Mucosa of stomach (tissue), 1 donor: ENCODE results near the gene TNFSF11.

Experiments used
- H3K27me3 ChIP-seq: one replicate; pipeline ENCODE4 v1.7.0; 2013; ENCODE audit warnings: mild to moderate bottlenecking, low read length; ENCODE audit not compliant: control insufficient read depth, insufficient read depth
- H3K36me3 ChIP-seq: one replicate; pipeline ENCODE4 v1.7.0; 2013; ENCODE audit warnings: low read length; ENCODE audit not compliant: control insufficient read depth, insufficient read depth
- H3K4me1 ChIP-seq: one replicate; pipeline ENCODE4 v1.7.0; 2013; ENCODE audit warnings: mild to moderate bottlenecking, low read length; ENCODE audit not compliant: control insufficient read depth, insufficient read depth
- H3K4me3 ChIP-seq: one replicate; pipeline ENCODE4 v1.7.0; 2013; ENCODE audit warnings: low read length
- H3K9ac ChIP-seq: one replicate; pipeline ENCODE4 v1.7.0; 2013; ENCODE audit warnings: mild to moderate bottlenecking, low read length, moderate library complexity
- H3K9me3 ChIP-seq: one replicate; pipeline ENCODE4 v1.7.0; 2013; ENCODE audit warnings: mild to moderate bottlenecking, low read length, moderate library complexity; ENCODE audit not compliant: control insufficient read depth
- donor health status: Pancreatic carcinoma.

The TNFSF11 gene

DNA sequence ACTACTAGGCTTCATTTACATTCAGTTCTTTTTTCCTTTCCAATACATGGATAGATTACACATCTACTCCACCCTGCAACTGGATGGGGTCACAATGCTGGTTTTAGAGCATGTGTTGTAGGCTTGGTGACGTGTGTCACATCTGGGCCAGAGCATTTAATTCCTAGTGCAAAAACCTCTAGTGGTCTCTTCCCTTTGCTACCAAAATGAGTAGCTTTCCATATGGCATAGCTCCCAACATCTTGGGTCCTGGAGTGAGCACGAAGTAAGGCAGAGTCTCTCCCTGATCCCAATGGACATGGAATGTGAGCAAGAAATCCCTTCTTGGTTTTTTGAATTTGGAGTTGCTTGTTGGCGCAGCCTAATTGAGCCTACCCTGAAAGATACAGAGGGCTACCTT lies 51.7 kb downstream of the TNFSF11 start:
- Histone ChIP-seq H3K9ac (no peak overlapping the region), H3K4me3 (no peak overlapping the region), H3K36me3 (no peaks in the 10 kb centered on the region), H3K27me3 (no peaks in the 10 kb centered on the region), H3K9me3 (no peaks in the 10 kb centered on the region), H3K4me1 (no peaks in the 10 kb centered on the region)

DNA sequence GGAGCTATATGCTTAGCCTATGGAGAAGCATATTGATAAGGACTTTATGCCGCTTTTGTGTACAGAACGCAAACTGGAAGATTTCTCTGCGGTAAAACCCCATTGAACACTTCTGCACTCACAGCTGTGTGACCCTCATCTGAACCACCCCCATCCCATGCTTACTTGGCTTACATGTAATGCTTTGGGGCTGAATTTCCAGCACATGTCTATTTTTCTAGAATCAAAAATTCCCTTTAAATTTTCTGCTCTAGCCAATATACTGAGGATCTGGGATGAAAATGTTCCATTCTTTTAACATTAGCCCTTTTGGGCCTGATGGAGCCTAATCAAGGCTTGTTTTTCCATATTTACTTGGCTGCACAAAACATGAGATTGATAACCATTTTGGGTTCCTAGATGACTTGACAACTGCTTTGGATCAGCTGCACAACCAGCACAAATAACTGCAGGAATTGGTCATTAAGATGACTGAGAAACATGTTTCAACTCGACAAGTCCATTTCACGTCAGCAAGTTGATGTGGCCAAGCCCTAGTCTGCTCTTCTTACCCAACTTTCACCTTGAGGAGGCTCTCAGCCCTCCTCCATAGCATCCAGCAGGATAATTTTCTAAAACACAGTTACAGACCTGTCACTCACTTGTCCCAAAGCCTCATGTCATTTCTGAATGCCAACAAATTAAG lies 52.4 kb downstream of the TNFSF11 start:
- H3K9me3 ChIP-seq, result no peaks in the 10 kb centered on the region
- no peaks in the 10 kb centered on the region for H3K27me3 ChIP-seq

DNA sequence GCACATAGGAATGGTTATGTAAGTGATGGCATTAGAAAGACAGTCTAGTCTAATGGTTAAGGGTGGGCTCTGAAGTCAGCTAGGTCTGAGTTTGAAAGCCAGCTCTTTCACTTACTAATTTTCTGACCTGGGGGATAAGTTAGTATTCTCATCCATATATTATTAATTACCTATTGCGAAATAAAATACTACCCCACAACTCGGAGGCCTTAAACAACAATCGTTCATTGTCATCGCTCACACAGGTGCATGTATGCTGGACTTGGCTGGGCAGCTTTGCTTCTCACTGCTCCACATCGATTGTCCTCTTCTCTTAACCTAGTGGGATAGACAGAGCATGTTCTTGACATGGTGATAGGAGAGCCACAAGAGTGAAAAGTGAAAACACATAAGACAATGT lies 54.7 kb downstream of the TNFSF11 start:
- Histone ChIP-seq H3K36me3 (no peaks in the 10 kb centered on the region), H3K9ac (no peak overlapping the region), H3K4me1 (no peaks in the 10 kb centered on the region), H3K9me3 (no peaks in the 10 kb centered on the region), H3K4me3 (no peak overlapping the region), H3K27me3 (no peaks in the 10 kb centered on the region)

More for the DNA sequence above, 52.4 kb downstream of the TNFSF11 start:
- Histone ChIP-seq H3K9ac (no peak overlapping the region), H3K36me3 (no peaks in the 10 kb centered on the region), H3K4me3 (no peak overlapping the region), H3K4me1 (no peaks in the 10 kb centered on the region)

DNA sequence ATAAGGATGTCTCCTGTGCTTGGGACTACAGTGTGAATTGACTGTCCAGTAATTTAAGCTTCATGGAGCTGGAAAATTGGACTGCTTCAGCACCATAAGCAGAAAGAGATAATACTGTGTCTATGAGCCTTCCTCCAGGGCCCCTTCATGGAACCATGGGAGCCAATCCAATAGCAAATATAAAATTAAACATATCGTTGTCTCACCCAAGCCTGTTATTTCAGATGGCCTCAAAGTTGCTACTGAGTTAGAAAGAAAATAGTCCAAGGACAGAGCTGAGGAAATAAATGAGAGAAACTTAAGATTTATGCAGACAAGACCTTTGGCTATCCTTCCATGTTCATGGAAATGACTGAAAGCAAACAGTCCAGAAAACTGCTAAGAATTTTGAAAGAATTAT lies 57.2 kb downstream of the TNFSF11 start:
- H3K9me3 ChIP-seq, result no peaks in the 10 kb centered on the region
- H3K27me3 ChIP-seq, result no peaks in the 10 kb centered on the region
- no peaks in the 10 kb centered on the region for H3K4me1 ChIP-seq
- H3K36me3 ChIP-seq, result no peaks in the 10 kb centered on the region
- no peak overlapping the region for H3K4me3 ChIP-seq
- no peak overlapping the region for H3K9ac ChIP-seq

DNA sequence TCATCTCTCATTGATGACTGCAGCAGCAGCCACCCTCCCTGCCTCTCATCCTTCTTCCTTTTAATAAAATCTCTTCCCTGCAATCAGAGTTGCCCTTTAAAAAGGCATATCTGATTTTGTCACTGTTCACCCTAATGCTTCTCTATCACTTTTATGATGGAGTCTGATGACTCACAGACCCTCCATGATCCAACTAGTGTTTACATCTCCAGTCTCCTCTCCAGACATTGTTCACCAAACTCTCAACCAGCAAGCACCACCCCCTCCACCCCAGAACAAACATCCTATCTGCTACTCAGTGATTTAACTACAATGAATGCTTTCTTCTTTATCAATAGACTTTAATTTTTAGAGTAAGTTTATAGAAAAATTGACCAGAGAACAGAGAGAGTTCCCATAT lies 59.5 kb downstream of the TNFSF11 start:
- Histone ChIP-seq H3K9me3 (no peaks in the 10 kb centered on the region), H3K9ac (no peak overlapping the region), H3K4me3 (no peak overlapping the region), H3K4me1 (no peaks in the 10 kb centered on the region), H3K36me3 (no peaks in the 10 kb centered on the region), H3K27me3 (no peaks in the 10 kb centered on the region)

DNA sequence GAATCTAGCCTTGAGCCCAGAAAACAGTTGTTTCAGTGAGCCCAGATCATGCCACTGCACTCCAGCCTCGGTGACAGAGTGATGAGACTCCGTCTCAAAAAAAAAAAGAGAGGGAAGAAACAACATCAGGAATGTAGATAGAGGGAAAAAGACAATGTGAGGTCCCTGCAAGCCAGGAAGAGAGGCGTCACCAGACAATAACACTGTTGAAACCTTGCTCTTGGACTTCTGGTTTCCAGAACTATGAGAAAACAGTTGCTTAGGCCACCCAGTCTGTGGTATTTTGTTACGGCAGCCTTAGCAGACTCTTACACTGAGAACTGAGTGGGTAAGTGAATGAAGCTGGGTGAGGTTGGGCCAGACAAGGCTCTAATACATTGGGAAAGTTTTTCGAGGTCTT lies 64.1 kb downstream of the TNFSF11 start:
- H3K4me1 ChIP-seq, result no peaks in the 10 kb centered on the region
- no peaks in the 10 kb centered on the region for H3K36me3 ChIP-seq
- no peaks in the 10 kb centered on the region for H3K9me3 ChIP-seq
- no peak overlapping the region for H3K4me3 ChIP-seq
- H3K27me3 ChIP-seq, result no peaks in the 10 kb centered on the region
- no peak overlapping the region for H3K9ac ChIP-seq

DNA sequence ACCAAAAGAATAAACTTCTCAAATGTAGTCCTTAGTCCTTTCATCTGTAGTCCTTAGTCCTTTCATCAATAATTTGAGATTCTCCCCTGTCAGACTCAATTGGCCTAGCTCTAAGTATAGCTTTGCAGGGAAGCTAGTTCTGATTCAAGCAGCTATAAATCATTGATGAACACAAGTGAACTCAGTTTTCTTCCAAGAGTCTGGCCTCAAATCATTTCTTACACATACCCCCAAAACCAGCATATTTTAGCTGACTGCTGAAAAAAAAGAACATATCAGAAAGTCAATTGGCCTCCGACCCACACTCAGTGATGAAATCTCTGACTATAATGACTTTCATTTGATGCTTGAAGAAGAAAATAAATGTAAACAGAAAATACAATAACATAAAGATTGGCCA lies 64.9 kb downstream of the TNFSF11 start:
- Histone ChIP-seq H3K4me3 (no peak overlapping the region), H3K27me3 (no peaks in the 10 kb centered on the region), H3K4me1 (no peaks in the 10 kb centered on the region), H3K9me3 (no peaks in the 10 kb centered on the region), H3K36me3 (no peaks in the 10 kb centered on the region), H3K9ac (no peak overlapping the region)

DNA sequence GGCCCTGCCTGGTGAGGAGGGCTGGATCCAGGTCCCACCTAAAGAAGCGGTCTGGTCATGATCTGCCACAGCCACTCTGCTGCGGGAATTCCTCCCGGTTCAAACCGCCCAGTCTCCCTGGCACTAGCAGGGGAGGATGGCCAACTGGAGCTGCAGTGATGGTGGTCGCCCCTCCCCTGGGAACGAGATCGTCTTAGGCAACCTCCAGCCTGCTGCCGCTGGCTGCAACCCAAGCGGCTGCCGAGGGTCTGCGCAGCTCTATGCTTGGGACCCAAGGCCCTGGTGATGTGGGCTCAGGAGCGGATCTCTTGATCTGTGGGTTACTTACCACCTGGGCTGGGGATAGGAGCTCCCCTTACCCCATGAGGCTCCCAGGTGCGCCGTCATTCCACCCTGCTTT lies 69.1 kb downstream of the TNFSF11 start:
- Histone ChIP-seq H3K9me3 (no peaks in the 10 kb centered on the region), H3K9ac (no peak overlapping the region), H3K4me1 (no peaks in the 10 kb centered on the region)

DNA sequence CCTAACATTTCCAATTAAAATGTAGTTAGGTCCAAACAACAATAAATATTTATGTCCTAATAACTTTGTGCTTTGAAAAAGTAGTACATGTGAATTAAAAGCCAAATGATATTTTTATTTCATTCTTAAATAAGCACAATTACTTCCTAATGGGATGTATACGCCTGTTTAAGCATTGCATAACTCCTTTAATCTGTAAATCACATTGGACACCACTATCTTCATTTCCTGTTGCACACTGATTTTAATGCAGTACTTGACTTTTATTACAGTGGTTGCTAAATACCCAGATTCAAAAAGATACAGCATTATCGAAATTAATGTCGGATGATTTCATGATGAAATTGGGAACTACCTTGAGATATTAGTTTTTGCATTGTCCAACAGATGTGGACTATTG lies 70.9 kb downstream of the TNFSF11 start:
- Histone ChIP-seq H3K4me3 (no peak overlapping the region), H3K9ac (no peak overlapping the region), H3K4me1 (no peaks in the 10 kb centered on the region), H3K27me3 (no peaks in the 10 kb centered on the region), H3K36me3 (no peaks in the 10 kb centered on the region), H3K9me3 (no peaks in the 10 kb centered on the region)

More for the DNA sequence above, 69.1 kb downstream of the TNFSF11 start:
- H3K27me3 ChIP-seq, result no peaks in the 10 kb centered on the region
- no peak overlapping the region for H3K4me3 ChIP-seq
- no peaks in the 10 kb centered on the region for H3K36me3 ChIP-seq

DNA sequence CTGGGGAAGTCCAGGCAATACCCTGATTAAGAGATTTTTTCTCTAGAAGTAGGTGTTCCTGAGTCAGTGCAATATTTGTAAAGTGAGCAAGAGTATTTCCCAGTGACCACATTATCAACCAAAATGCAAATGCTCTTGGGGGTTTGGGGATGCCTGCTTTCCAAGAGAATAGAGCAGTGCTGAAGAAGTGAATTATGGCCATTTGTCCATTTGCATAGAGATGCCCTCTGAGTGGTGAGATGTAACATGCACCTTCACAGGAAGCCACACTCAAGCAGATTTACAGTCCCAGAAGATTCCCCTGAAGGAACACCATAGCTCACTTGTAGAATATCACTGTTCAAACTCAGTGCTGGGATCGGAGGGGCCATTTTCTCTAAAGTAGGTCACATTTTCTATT lies 71.8 kb downstream of the TNFSF11 start:
- Histone ChIP-seq H3K4me3 (no peak overlapping the region), H3K4me1 (no peaks in the 10 kb centered on the region), H3K36me3 (no peaks in the 10 kb centered on the region)

DNA sequence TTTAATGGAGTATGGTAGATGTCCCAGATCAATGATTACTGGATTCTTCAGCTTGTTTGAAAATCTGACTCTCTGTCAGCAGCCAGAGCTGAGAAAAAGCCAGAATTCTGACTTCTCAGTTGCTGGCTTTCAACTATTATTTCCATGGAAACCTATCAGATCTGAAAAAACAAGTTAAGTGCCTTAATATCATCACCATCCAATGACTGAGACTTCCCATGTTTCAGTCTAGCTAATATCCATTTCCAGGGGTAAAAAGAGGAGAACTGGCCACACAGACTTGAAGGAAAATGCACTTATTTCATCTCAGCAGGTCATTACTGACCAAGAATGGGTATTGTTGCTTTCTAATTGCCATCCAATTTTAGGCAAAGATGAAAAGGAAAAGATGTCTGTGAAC lies 75.2 kb downstream of the TNFSF11 start:
- no peak overlapping the region for H3K9ac ChIP-seq
- no peaks in the 10 kb centered on the region for H3K36me3 ChIP-seq
- no peaks in the 10 kb centered on the region for H3K4me1 ChIP-seq
- H3K27me3 ChIP-seq, result no peaks in the 10 kb centered on the region
- no peak overlapping the region for H3K4me3 ChIP-seq
- H3K9me3 ChIP-seq, result no peaks in the 10 kb centered on the region

More for the DNA sequence above, 71.8 kb downstream of the TNFSF11 start:
- no peak overlapping the region for H3K9ac ChIP-seq
- no peaks in the 10 kb centered on the region for H3K9me3 ChIP-seq
- H3K27me3 ChIP-seq, result no peaks in the 10 kb centered on the region

DNA sequence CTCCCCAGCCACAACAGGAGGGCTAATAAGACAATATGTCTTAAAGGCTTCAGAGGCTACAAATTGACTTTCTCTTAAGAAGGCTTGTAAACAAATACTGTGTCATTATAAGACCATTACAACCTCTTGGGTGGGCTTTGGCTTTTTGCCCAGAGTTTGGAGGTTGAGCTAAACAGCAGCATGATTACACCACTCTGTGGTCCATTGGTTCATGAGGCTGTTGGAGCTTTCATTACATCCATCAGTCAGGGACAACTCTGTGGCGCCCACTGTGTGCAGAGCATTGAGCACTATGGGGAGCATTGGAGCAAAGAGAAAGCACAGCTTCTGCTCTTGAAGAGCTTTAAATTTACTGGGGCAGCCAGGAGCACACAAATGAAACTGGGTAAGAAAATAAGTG lies 75.9 kb downstream of the TNFSF11 start:
- Histone ChIP-seq H3K4me3 (no peak overlapping the region), H3K9ac (no peak overlapping the region), H3K9me3 (no peaks in the 10 kb centered on the region), H3K27me3 (no peaks in the 10 kb centered on the region), H3K4me1 (no peaks in the 10 kb centered on the region), H3K36me3 (no peaks in the 10 kb centered on the region)

DNA sequence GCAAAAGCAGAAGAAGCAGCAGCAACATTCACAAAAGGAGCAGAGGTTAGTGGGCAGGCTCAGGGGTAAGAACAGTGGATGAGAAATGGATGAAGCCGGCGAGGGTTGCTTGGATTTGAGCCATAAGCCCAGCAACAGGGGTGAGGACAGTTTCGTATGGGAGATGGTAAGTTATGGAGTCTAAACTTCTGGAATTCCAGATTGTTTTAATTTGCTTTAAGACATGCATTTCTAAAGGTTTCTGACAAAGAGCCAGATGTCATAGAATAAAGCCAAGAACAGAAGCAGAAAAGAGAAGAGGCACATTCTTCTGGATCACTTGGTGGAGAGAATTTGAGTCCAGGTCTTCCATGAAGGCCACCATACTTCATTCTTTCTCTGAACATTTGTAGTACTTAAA lies 76.6 kb downstream of the TNFSF11 start:
- Histone ChIP-seq H3K9ac (no peak overlapping the region), H3K27me3 (no peaks in the 10 kb centered on the region), H3K9me3 (no peaks in the 10 kb centered on the region), H3K4me3 (no peak overlapping the region), H3K4me1 (no peaks in the 10 kb centered on the region), H3K36me3 (no peaks in the 10 kb centered on the region)
